Measurements from ENCODE around the gene CLSTN2. TPM values are rescaled to one million over a fixed set of nuclear protein-coding genes. Genes with fewer than 3 reads are reported as not detected.

CLSTN2 gene
- total and polyA plus RNA-seq, 2 of the 4 experiments (the other 2 are of a cell fraction), result under 0.01 to 0.07 TPM

GRCh38 chr3:140442621-140443020, 507.6 kb downstream of the CLSTN2 start:
- POLR2A ChIA-PET (ENCODE audit: unreplicated experiment), result no interaction called here
- H2BK5ac ChIP-seq (ENCODE audit: low read depth, low read length, poor library complexity, severe bottlenecking), result no peak overlapping the region
- DNase-seq (no peak), ATAC-seq (ENCODE audit: low read depth) (no peak)
- H2BK20ac ChIP-seq (ENCODE audit: low read depth, low read length), result no peak overlapping the region
- no peak overlapping the region for H3K4me2 ChIP-seq (ENCODE audit: low read depth, low read length)
- no peak overlapping the region for H4K91ac ChIP-seq (ENCODE audit: insufficient read depth, low read depth, low read length)
- BruUV-seq (replicated peaks), result no TSS peak
- CTCF ChIA-PET, result no interaction called here
- H3K36me3 ChIP-seq (ENCODE audit: control insufficient read depth, insufficient read depth, low read length), result no peaks in the 10 kb centered on the region
- H3K4ac ChIP-seq (ENCODE audit: low read depth, low read length), result no peak overlapping the region
- no peak overlapping the region for H2AFZ ChIP-seq (replicated peaks; ENCODE audit: low read length, poor library complexity)
- no peaks in the 10 kb centered on the region for H4K20me1 ChIP-seq (ENCODE audit: insufficient read depth, low read length)
- no peak overlapping the region for H2BK15ac ChIP-seq (ENCODE audit: low read depth, low read length)
- intact Hi-C loops (cut with micrococcal nuclease) (no loop called here), in situ Hi-C loops (cut with MboI; ENCODE audit: low sequenced_read_pairs) (no loop called here), dilution Hi-C loops (cut with HindIII; ENCODE audit: low sequenced_read_pairs, unreplicated experiment) (no loop called here)
- no peak overlapping the region for H3K14ac ChIP-seq (replicated peaks; ENCODE audit: low read depth, low read length)
- no peak overlapping the region for H2AK9ac ChIP-seq (replicated peaks; ENCODE audit: low read depth, low read length, poor library complexity)
- H3K79me1 ChIP-seq (ENCODE audit: low read depth in 1 of 2, low read length in 2 of 2), result no peaks in the 10 kb centered on the region
- H4K8ac ChIP-seq (ENCODE audit: low read depth in 2 of 2, low read length in 2 of 2), result no peak overlapping the region
- H3K56ac ChIP-seq (ENCODE audit: extremely low read depth, insufficient read depth, low read length), result no peak overlapping the region
- H3K9me1 ChIP-seq (ENCODE audit: insufficient read depth, low read length), result no peaks in the 10 kb centered on the region
- no peaks in the 10 kb centered on the region for H3K27me3 ChIP-seq (ENCODE audit: control insufficient read depth, insufficient read depth, low read length)
- no peak overlapping the region for H2AK5ac ChIP-seq (ENCODE audit: low read depth, low read length)
- no peak overlapping the region for H3K23ac ChIP-seq (ENCODE audit: low read depth, low read length)
- no peak overlapping the region for H3K27ac ChIP-seq (ENCODE audit: insufficient read depth, low read length)
- no peak overlapping the region for H2BK120ac ChIP-seq (ENCODE audit: low read depth, low read length)
- H3K4me1 ChIP-seq (ENCODE audit: control insufficient read depth, insufficient read depth, low read length), result no peaks in the 10 kb centered on the region
- H3K18ac ChIP-seq (ENCODE audit: low read depth, low read length), result no peak overlapping the region
- no CpG with 5 or more reads among the region's 2 CpGs for WGBS, 2 experiments (ENCODE audit: extremely low coverage in 2 of 2, insufficient read length in 1 of 2)
- TF ChIP-seq BHLHE40 (IDR thresholded peaks at IDR 0.05; ENCODE audit: low read depth, low read length) (no peak), CEBPB (IDR thresholded peaks at IDR 0.05; ENCODE audit: low read depth, low read length) (no peak), RCOR1 (IDR thresholded peaks at IDR 0.05; ENCODE audit: insufficient replicate concordance, low read length) (no peak), RFX5 (IDR thresholded peaks at IDR 0.05; ENCODE audit: low read depth, low read length) (no peak)
- H3K9ac ChIP-seq (ENCODE audit: low read depth, low read length), result no peak overlapping the region
- no peaks in the 10 kb centered on the region for H3K9me3 ChIP-seq (ENCODE audit: control insufficient read depth, insufficient read depth, low read length)
- no peak overlapping the region for H4K5ac ChIP-seq (ENCODE audit: low read depth, low read length)
- H3K4me3 ChIP-seq (ENCODE audit: insufficient read depth, low read depth, low read length), result no peak overlapping the region

All from IMR-90 (cell line).